Endothelial cell of umbilical vein (primary cell): ENCODE data around the gene ELAC2.

Experiments used
- MAX ChIP-seq: IDR thresholded peaks from 2 replicates; pipeline ENCODE4 v1.6.1; 2011; ENCODE audit not compliant: insufficient read depth, insufficient read length
- POLR2A ChIP-seq: IDR thresholded peaks from 2 replicates; pipeline ENCODE4 v1.6.1; 2012; ENCODE audit warnings: low read depth, mild to moderate bottlenecking, control low read depth, low read length
- POLR2AphosphoS5 ChIP-seq: IDR thresholded peaks from 2 replicates; pipeline ENCODE4 v1.6.1; 2012; ENCODE audit warnings: low read depth, mild to moderate bottlenecking, control low read depth, low read length, moderate library complexity; ENCODE audit not compliant: insufficient read depth
- TF ChIP-seq, protein P1 (sequence below), 2 donors: IDR thresholded peaks; 1 replicate in 1 of 2; 2 replicates in 1 of 2; pipeline ENCODE4 v1.5.1; 2011; ENCODE audit warnings: low read length in 2 of 2, mild to moderate bottlenecking in 2 of 2, moderate library complexity in 2 of 2, control low read depth in 1 of 2, inconsistent platforms in 1 of 2, low read depth in 1 of 2; ENCODE audit not compliant: insufficient read depth in 1 of 2; ENCODE audit errors: extremely low read depth in 1 of 2

DNA sequence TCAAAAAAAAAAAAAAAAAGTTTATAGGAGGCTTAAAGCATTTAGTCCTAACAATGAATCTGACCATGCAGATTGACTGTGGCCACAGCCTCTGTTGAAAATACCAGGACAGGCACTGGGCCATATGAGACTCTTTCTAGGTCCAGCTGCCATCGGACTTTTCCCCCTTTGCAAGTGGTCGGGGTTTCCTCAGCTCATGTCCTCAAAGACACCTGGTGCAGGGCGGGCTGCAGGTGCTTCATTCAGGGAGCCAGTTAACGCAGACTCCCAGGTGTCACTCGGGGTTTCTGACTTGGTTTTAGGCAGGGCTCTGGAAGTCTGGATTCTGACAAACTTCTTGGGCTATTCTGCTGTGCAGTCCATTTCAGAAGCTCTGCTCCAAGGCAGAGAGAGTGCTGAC lies 20.9 kb downstream of the ELAC2 start:
- TF ChIP-seq, protein P1, sequence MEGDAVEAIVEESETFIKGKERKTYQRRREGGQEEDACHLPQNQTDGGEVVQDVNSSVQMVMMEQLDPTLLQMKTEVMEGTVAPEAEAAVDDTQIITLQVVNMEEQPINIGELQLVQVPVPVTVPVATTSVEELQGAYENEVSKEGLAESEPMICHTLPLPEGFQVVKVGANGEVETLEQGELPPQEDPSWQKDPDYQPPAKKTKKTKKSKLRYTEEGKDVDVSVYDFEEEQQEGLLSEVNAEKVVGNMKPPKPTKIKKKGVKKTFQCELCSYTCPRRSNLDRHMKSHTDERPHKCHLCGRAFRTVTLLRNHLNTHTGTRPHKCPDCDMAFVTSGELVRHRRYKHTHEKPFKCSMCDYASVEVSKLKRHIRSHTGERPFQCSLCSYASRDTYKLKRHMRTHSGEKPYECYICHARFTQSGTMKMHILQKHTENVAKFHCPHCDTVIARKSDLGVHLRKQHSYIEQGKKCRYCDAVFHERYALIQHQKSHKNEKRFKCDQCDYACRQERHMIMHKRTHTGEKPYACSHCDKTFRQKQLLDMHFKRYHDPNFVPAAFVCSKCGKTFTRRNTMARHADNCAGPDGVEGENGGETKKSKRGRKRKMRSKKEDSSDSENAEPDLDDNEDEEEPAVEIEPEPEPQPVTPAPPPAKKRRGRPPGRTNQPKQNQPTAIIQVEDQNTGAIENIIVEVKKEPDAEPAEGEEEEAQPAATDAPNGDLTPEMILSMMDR (IDR thresholded peaks at IDR 0.05; ENCODE audit: extremely low read depth in 1 of 2, insufficient read depth in 1 of 2, low read depth in 1 of 2, low read length in 2 of 2), result no peak
- TF ChIP-seq MAX (no peak), POLR2AphosphoS5 (no peak), POLR2A (no peak)
